Adrenal gland (tissue), 12 donors: Measurements from ENCODE around the gene ASCL4. TPM values are rescaled to one million over a fixed set of nuclear protein-coding genes. Genes with fewer than 3 reads are reported as not detected.

ENCODE experiments used
- DNase-seq, 7 donors: peaks; one replicate each; pipeline ENCODE4 v3.0.0-alpha.2; 2019 to 2020
- H3K27ac ChIP-seq, 5 donors: fragments of 200-600 bp; sonication (generic) in 4 of 5; 1 replicate in 3 of 5; 2 replicates in 2 of 5; pipeline versions ENCODE4 v1.5.1 to v1.8.0; 2016 to 2020; ENCODE audit warnings: mild to moderate bottlenecking in 1 of 5
- H3K27me3 ChIP-seq: fragments of 200-600 bp; 2 replicates; pipeline ENCODE4 v1.8.0; 2021
- H3K36me3 ChIP-seq, 2 donors: fragments of 200-600 bp; replicated peaks in 1 of 2; 1 replicate in 1 of 2; 2 replicates in 1 of 2; pipeline versions ENCODE4 v1.5.1 to v1.8.0; 2018 to 2022
- H3K4me1 ChIP-seq, 2 donors: fragments of 200-600 bp; replicated peaks in 1 of 2; 1 replicate in 1 of 2; 2 replicates in 1 of 2; pipeline versions ENCODE4 v1.5.1 to v1.8.0; 2018 to 2021
- H3K4me3 ChIP-seq, 4 donors: fragments of 200-600 bp; sonication (generic) in 3 of 4; one replicate each; pipeline ENCODE4 v1.5.1; 2016 to 2018
- H3K9me3 ChIP-seq, 3 donors: fragments of 200-600 bp; sonication (generic) in 1 of 3; replicated peaks in 1 of 3; 1 replicate in 2 of 3; 2 replicates in 1 of 3; pipeline versions ENCODE4 v1.5.1 to v1.8.0; 2016 to 2021
- POLR2A ChIP-seq, 2 donors: fragments of 450-650 bp; IDR thresholded peaks; one replicate each; pipeline ENCODE4 v1.6.1; 2017; ENCODE audit warnings: antibody characterized with exemption in 2 of 2, mild to moderate bottlenecking in 2 of 2, moderate library complexity in 1 of 2
- WGBS, 4 donors: extraction: QIAGEN DNeasy Blood & Tissue Kit in 2 of 4; methylation state at CpG; one replicate each; pipeline versions ENCODE4 v1.1.5 to v1.1.7; 2013 to 2017; 5-methylcytosine and 5-hydroxymethylcytosine counted together
- intact Hi-C, 2 donors: fragments of 100-400 bp; cut with DNase I; formaldehyde crosslinking; loops; one replicate each; pipeline versions ENCODE4 v1.14.1 to v1.15.0; 2022 to 2023
- polyA plus RNA-seq, 3 donors: library from polyadenylated mRNA; stranded (reverse); fragments of 200-250 nt in 2 of 3; fragments of 350-450 nt in 1 of 3; fragmentation: Illumina TruSeq in 1 of 3; extraction: RNeasy Lipid Tissue Mini Kit (QIAGEN cat#74804) in 1 of 3; gene quantifications; one replicate each; pipeline ENCODE4 v1.2.3, GENCODE V29; 2013 to 2014
- total RNA-seq, 9 donors: library from RNA; depleted of rRNA in 4 of 9; stranded (reverse); fragments of >200 nt in 4 of 9; fragments of 120-200 nt in 1 of 9; fragmentation: NEBNext Ultra II Directional in 1 of 9; extraction: Animal tissue kit (Norgen Biotek cat#: 25700) in 1 of 9; gene quantifications; one replicate each; pipeline versions ENCODE4 v1.1.0 to v1.2.4, GENCODE V29; 2013 to 2023
- TF ChIP-seq, protein P1 (sequence below), 6 experiments: fragments of 450-650 bp in 4 of 6; fragments of 200-600 bp in 2 of 6; sonication (generic) in 1 of 6; IDR thresholded peaks; 1 replicate in 5 of 6; 2 replicates in 1 of 6; pipeline versions ENCODE4 v1.5.1 to v1.8.0; 2016 to 2021; ENCODE audit warnings: antibody characterized with exemption in 6 of 6, mild to moderate bottlenecking in 2 of 6, moderate library complexity in 1 of 6
- donor health status: healthy with polysubstance abuse.
- donor health status: Bipolar disorder and iron deficiency.
- donor health status: DM: yes; HTN: yes; CAD: no.
- donor health status: DM: no; HTN: no; CAD: no.
- donor health status: DM: no; HTN: no; CAD: no.
- donor health status: DM: yes; HTN: yes; CAD: no.

ASCL4 gene
- total and polyA plus RNA-seq, 12 donors, result 0.07 TPM; not detected in 11

DNA sequence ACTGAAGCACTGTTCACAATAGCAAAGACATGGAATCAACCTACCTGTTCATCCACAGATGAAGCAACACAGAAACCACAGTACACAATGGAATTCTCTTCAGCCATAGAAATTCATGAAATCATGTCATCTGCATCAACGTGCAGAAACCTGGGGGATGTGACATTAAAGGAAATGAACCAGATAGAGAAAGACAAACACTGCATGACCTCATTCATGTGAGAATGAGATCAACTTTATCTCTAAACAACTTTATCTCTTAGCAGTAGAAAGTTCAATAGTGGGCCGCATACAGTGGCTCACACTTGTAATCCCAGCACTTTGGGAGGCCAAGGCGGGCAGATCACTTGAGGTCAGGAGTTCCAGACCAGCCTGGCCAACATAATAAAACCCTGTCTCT, 19.9 kb downstream of the ASCL4 start:
- 66 to 72% (median 68%) methylated on average over 3 of the region's 3 CpGs for WGBS, 4 donors
- no peak for DNase-seq
- no peak for TF ChIP-seq POLR2A (IDR thresholded peaks at IDR 0.05)
- TF ChIP-seq, protein P1, sequence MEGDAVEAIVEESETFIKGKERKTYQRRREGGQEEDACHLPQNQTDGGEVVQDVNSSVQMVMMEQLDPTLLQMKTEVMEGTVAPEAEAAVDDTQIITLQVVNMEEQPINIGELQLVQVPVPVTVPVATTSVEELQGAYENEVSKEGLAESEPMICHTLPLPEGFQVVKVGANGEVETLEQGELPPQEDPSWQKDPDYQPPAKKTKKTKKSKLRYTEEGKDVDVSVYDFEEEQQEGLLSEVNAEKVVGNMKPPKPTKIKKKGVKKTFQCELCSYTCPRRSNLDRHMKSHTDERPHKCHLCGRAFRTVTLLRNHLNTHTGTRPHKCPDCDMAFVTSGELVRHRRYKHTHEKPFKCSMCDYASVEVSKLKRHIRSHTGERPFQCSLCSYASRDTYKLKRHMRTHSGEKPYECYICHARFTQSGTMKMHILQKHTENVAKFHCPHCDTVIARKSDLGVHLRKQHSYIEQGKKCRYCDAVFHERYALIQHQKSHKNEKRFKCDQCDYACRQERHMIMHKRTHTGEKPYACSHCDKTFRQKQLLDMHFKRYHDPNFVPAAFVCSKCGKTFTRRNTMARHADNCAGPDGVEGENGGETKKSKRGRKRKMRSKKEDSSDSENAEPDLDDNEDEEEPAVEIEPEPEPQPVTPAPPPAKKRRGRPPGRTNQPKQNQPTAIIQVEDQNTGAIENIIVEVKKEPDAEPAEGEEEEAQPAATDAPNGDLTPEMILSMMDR (IDR thresholded peaks at IDR 0.05), result no peak
- Histone ChIP-seq H3K27me3 (peaks cover 7% of the 10 kb centered on the region), H3K4me1 (no peaks in the 10 kb centered on the region), H3K36me3 (no peaks in the 10 kb centered on the region), H3K27ac (no peak overlapping the region), H3K4me3 (no peak overlapping the region), H3K9me3 (no peaks in the 10 kb centered on the region)
- intact Hi-C loops, result no loop called here

DNA sequence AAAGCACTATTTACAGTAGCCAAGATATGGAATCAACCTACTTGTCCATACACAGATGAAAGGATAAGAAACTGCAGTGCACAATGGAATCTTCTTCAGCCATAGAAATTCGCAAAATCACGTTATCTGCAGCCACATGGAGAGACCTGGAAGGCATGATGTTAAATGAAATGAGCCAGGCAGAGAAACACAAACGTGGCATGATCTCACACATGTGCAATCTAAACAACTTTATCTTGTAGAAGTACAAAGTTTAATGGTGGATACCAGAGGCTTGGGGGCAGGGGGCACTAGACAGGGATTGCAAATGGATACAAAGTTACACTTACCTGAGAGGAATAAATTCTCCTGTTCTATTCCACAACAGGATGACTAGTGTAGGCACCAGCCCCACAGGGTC, 24.1 kb downstream of the ASCL4 start:
- intact Hi-C loops, result no loop called here
- H3K9me3 ChIP-seq, result no peaks in the 10 kb centered on the region
- H3K36me3 ChIP-seq, result no peaks in the 10 kb centered on the region
- DNase-seq, result no peak
- 65 to 67% (median 66%) methylated on average over 3 of the region's 3 CpGs for WGBS, 4 donors
- TF ChIP-seq, protein P1 (IDR thresholded peaks at IDR 0.05), result no peak
- no peak for TF ChIP-seq POLR2A (IDR thresholded peaks at IDR 0.05)
- no peak overlapping the region for H3K27ac ChIP-seq
- H3K4me1 ChIP-seq, result no peaks in the 10 kb centered on the region
- H3K27me3 ChIP-seq, result no peaks in the 10 kb centered on the region
- no peak overlapping the region for H3K4me3 ChIP-seq

DNA sequence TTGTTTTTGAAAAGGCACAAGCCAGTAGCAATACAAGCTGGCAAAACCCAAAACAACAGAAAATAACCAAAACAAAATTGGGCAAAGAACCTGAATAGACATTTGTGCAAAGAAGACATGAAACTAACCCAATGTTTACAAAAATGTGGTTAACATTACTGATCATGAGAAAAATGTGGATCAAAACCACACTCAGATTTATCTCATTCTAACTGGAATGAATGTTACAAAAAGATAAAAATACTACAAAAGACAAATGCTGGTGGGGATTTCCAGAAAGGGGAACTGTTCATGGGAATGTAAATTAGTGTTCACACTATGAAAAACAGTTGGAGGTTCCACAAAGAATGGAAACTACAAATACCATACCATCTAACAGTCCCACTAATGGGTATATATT, 26.6 kb downstream of the ASCL4 start:
- Histone ChIP-seq H3K27me3 (no peaks in the 10 kb centered on the region), H3K4me3 (no peak overlapping the region), H3K9me3 (no peaks in the 10 kb centered on the region), H3K27ac (no peak overlapping the region), H3K4me1 (no peaks in the 10 kb centered on the region), H3K36me3 (no peaks in the 10 kb centered on the region)
- intact Hi-C loops, result no loop called here
- TF ChIP-seq, protein P1 (IDR thresholded peaks at IDR 0.05), result no peak
- TF ChIP-seq POLR2A (IDR thresholded peaks at IDR 0.05), result no peak
- DNase-seq, result no peak

- TF ChIP-seq, protein P1 (IDR thresholded peaks at IDR 0.05), result no peak
- TF ChIP-seq POLR2A (IDR thresholded peaks at IDR 0.05), result no peak
- Histone ChIP-seq H3K27ac (no peak overlapping the region), H3K27me3 (no peaks in the 10 kb centered on the region), H3K36me3 (no peaks in the 10 kb centered on the region), H3K4me3 (no peak overlapping the region), H3K4me1 (no peaks in the 10 kb centered on the region), H3K9me3 (no peaks in the 10 kb centered on the region)
- DNase-seq, result no peak
- WGBS, 4 donors, result 19 to 41% (median 35%) methylated on average over 3 of the region's 3 CpGs
- intact Hi-C loops, result no loop called here
Measured at GRCh38 chr12:107803092-107803491, 28.6 kb downstream of the ASCL4 start.
